ENCODE measurements around the gene RPL13A.
"Not testable (repeated sequence)": the region's sequence is repeated elsewhere in the genome, so short reads cannot be mapped to it uniquely, and the experiment has no call there.

The RPL13A gene

GRCh38 chr19:49453013-49453756 lies 34.2 kb upstream of the RPL13A start, which contains the start of gene ALDH16A1:
Gene ALDH16A1, plus strand, starts transcription at chr19:49453225. Its CDS starts 107 bp downstream, at chr19:49453332.
- intact Hi-C loops (cut with DNase I): loop anchor here (5.0 kb wide), 1 partner anchor 44 kb away; the partner anchor contains the start of gene RPS11
- peak; percentile 97 to 100 (median 99) for DNase-seq

DNA sequence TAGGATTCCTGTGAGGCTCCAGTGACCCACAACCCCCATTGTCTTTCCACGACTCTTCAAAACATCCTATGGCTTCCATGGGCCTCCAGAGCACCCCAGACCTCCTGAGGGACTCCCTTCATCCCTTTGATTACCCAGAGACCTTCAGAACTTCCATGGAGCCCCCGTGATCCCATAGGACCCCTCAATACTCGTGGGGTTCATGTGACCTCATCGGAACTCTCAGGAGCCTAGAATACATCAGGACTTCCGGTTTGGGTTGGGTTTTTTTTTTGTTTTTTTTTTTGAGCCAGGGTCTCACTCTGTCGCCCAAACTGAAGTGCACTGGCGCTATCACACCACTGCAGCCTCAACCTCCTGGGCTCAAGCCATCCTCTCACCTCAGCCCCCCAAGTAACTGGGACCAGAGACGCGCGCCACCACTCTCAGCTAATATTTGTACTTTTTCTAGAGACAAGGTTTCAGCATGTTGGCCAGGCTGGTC lies 33.6 kb upstream of the RPL13A start:
- no peak for DNase-seq
- intact Hi-C loops (cut with DNase I): loop anchor here (5.0 kb wide), 1 partner anchor 44 kb away; the partner anchor contains the start of gene RPS11

GRCh38 chr19:49455773-49456172 lies 31.6 kb upstream of the RPL13A start:
- no peak for DNase-seq
- intact Hi-C loops (cut with DNase I): no loop called here

DNA sequence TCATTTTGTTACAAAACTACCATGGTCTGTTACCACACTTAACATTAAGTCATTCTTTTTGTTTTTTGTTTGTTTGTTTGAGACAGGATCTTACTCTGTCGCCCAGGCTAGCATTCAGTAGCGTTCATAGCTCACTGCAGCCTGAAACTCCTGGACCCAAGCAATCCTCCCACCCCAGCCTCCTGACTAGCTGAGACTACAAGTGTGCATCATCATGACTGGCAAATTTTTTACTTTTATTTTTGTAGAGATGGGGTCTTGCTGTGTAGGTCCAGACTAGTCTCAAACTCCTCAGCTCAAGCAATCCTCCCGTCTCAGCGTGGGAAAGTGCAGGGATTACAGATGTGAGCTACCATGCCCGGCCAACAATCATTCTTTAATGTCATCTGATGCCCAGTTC lies 31.1 kb upstream of the RPL13A start:
- no peak for DNase-seq
- intact Hi-C loops (cut with DNase I): no loop called here

DNA sequence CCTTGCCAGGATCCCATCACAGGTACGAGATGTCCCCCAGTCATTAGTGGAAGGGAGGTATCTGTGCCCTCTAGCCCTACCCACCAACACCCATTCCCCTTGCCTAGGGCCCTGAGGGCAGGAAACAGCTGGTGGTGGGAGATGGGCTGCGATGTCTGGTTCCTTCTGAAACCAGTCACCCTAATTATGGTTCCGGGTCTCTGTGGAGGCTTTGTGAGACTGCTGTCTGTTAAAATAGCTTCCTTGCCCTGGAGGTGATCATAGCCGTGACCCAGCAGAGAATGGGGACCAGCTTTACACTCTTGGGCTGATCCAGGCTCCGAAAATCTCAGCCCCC lies 28.9 kb upstream of the RPL13A start:
- intact Hi-C loops (cut with DNase I): no loop called here
- DNase-seq: no peak

DNA sequence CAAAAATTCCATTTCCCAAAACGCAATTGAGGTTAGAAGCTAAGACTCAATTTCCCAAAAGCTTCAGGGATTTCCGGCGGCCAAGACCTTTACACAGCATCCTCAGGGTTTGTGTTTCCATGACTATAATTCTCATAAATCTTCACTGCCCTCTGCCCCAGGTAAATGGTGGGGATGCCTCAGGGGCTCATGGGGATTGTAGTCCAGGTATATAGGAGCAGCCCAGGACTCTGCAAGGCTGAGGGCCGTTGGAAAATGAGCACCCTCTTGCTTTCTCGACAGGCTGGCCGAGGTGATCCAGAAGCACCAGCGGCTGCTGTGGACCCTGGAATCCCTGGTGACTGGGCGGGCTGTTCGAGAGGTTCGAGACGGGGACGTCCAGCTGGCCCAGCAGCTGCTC lies 28.0 kb upstream of the RPL13A start:
- no peak for DNase-seq

GRCh38 chr19:49461130-49461529 lies 26.3 kb upstream of the RPL13A start:
- intact Hi-C loops (cut with DNase I); DNase-seq: not testable (repeated sequence)

More for the DNA sequence above, 28.0 kb upstream of the RPL13A start:
- intact Hi-C loops (cut with DNase I): no loop called here

- DNase-seq: no peak
- intact Hi-C loops (cut with DNase I): no loop called here
These were observed 25.8 kb upstream of the RPL13A start for GRCh38 chr19:49461656-49462055.

- intact Hi-C loops (cut with DNase I): no loop called here
- no peak for DNase-seq
These were observed 24.9 kb upstream of the RPL13A start for GRCh38 chr19:49462492-49462891.

DNA sequence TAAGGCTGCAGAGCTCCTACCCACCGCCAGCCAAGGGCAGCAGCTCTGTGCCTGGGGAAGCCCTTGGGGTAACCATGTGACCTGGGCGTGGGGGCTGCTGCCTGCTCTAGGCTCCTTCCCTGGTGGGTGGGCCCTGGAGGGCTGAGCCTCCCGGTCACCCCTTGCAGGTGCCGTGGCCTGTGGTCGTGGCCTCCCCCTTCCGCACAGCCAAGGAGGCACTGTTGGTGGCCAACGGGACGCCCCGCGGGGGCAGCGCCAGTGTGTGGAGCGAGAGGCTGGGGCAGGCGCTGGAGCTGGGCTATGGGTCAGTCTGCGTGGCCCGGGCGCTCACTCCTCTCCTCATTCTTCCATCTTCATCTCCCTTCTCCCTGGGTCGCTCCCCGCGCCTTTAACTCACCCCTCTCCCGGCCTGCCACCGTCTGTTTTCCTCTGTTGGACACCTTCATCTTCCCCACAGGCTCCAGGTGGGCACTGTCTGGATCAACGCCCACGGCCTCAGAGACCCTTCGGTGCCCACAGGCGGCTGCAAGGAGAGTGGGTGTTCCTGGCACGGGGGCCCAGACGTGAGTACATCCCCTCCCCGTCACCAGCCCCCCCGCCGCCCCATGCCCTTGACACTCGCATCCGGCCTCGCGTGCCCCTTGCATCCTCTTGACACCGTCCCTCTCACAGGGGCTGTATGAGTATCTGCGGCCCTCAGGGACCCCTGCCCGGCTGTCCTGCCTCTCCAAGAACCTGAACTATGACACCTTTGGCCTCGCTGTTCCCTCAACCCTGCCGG lies 23.3 kb upstream of the RPL13A start:
- DNase-seq: no peak
- intact Hi-C loops (cut with DNase I): no loop called here

GRCh38 chr19:49465371-49465770 lies 22.0 kb upstream of the RPL13A start:
- intact Hi-C loops (cut with DNase I): no loop called here
- no peak for DNase-seq

GRCh38 chr19:49468199-49468598 lies 19.2 kb upstream of the RPL13A start:
- DNase-seq: no peak
- intact Hi-C loops (cut with DNase I): no loop called here

- intact Hi-C loops (cut with DNase I): no loop called here
- DNase-seq: no peak
These were observed 18.5 kb upstream of the RPL13A start for GRCh38 chr19:49468746-49469447.

DNA sequence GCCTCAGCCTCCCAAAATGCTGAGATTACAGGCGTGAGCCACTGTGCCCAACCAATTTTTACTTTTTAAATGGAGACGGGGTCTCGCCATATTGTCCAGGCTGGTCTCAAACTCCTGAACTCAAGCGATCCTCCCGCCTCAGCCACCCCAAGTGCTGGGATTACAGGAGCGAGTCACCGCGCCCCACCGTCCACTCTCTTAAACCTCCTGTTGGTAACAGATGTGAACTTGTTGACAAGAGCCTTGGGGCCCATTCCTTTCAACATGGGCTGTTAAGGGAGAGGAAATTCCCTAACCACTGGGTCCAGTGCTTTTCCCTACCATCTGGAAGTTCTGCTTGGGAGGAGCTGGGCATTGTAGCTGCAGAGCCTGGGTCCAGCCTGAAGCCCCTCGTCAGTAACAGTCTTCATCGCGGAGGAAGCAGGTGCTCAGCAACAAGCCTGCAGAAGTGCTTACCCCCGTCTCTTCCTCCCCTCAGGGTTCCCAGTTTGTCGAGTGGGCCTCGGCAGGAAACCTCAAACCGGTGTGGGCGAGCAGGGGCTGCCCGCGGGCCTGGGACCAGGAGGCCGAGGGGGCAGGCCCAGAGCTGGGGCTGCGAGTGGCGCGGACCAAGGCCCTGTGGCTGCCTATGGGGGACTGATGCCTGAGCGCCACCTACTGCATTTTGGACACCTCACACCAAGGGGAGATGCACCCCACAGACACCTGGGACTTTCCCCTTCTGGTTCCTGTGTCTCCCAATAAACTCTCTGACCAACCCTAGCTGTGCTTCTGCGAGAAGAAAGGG lies 17.4 kb upstream of the RPL13A start:
- intact Hi-C loops (cut with DNase I): no loop called here
- DNase-seq: no peak

DNA sequence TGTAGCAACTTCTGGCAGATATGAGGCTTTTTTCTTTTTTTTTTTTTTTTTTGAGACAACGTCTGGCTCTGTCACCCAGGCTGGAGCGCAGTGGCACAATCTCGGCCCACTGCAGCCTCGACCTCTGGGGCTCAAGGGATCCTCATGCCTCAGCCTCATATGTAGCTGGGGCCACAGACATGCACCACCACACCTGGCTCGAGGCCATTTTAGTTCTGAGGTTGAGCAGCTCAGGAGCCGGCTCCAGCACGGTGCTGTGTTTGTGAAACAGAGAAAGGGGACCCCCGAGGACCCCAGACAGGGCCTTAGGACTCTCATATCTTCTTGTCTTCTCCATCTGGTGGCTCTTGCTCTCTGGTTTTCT lies 16.8 kb upstream of the RPL13A start:
- DNase-seq: no peak
- intact Hi-C loops (cut with DNase I): no loop called here

- intact Hi-C loops (cut with DNase I): no loop called here
- no peak for DNase-seq
These were observed 14.5 kb upstream of the RPL13A start for GRCh38 chr19:49472936-49473335.

DNA sequence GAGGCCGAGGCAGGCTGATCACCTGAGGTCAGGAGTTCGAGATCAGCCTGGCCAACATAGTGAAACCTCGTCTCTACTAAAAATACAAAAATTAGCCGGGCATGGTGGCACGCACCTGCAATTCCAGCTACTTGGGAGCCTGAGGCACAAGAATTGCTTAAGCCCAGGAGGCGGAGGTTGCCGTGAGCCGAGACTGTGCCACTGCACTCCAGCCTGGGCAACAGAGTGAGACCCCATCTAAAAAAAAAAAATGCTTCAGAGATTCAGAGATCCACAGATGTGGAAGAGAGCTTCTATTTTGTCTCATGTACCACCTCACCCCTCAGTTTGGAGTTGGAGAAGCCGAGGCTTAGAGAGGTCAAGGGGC lies 13.9 kb upstream of the RPL13A start:
- intact Hi-C loops (cut with DNase I); DNase-seq: not testable (repeated sequence)

DNA sequence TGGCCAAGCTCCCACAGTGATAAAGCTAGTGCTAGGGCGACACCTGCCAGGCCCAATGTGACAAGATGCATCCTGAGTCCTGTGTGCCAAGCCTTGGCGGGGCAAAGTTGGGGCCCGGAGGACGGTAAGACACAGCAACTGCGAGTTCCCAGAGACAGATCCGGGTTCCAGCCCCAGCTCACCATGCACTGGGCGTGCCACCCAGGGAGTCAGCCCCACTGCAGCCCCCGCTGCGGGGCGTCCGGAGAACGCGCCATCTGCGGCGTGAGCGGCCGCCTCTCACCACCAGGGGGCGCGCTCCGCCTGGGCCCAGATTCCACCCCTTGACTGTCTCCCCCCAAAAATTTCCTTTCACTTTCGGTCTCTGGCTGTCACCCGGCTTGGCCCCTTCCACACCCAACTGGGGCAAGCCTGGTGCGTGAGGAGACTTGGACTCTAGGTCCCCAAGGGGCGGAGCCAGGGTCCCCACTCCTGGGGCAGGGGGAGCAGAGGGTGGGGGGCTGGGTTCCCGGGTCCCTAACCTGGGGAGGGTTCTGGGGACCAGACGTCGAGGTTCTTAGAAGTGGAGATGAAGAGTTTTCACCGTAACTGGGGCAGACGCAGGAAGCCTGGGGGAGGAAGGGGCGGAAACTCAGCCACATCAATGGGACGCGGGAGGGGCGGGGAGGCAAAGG lies 13.4 kb upstream of the RPL13A start, which contains the start of gene FLT3LG:
Gene FLT3LG (plus strand): TSS at position 348 of the 674 bp plus-strand sequence. CDS start 425 bp downstream, outside the sequence.
- intact Hi-C loops (cut with DNase I): loop anchor here (1.0 kb wide), 1 partner anchor 73 kb away; no protein-coding TSS in a partner anchor
- DNase-seq: peak in 7 of 10 donors; percentile 39 to 90 (median 68)

DNA sequence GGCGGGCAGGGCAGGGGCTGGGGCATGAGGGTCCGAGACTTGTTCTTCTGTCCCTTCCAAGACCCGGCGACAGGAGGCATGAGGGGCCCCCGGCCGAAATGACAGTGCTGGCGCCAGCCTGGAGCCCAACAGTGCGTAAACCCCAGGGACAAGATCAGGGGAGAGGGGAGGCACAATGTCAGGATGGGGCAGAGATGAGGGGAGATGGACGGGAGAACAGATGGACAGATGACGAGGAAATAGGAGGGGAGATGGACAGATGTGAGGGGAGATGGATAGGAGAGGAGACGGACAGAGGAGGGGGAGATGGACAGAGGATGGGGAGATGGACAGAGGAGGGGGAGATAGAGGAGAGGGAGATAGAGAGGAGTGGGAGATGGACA lies 12.9 kb upstream of the RPL13A start:
- intact Hi-C loops (cut with DNase I): loop anchor here (1.0 kb wide), 1 partner anchor 73 kb away; no protein-coding TSS in a partner anchor
- DNase-seq: no peak

Measured in posterior cingulate gyrus (tissue), 11 donors.